Uterus (tissue), 4 donors: ENCODE measurements around the gene C14orf132. TPM values are rescaled to one million over a fixed set of nuclear protein-coding genes. Genes with fewer than 3 reads are reported as not detected.
A peak's percentile ranks its signal among the peaks of the same experiment; 100 is the strongest.

Source experiments
- DNase-seq, 2 donors: peaks; one replicate each; pipeline ENCODE4 v3.0.0-alpha.2; 2019 to 2020
- H3K27ac ChIP-seq, 2 donors: fragments of 200-600 bp; sonication (generic); 1 replicate in 1 of 2; 2 replicates in 1 of 2; pipeline ENCODE4 v1.5.1; 2016 to 2018
- H3K27me3 ChIP-seq, 2 donors: fragments of 200-600 bp; sonication (generic); one replicate each; pipeline ENCODE4 v1.5.1; 2018 to 2019; ENCODE audit warnings: control low read depth in 1 of 2
- H3K36me3 ChIP-seq, 2 donors: fragments of 200-600 bp; sonication (generic); one replicate each; pipeline ENCODE4 v1.5.1; 2019; ENCODE audit warnings: control low read depth in 1 of 2
- H3K4me1 ChIP-seq, 2 donors: fragments of 200-600 bp; sonication (generic); one replicate each; pipeline ENCODE4 v1.5.1; 2018 to 2019; ENCODE audit warnings: control low read depth in 1 of 2
- H3K4me3 ChIP-seq, 2 donors: fragments of 200-600 bp; sonication (generic); 1 replicate in 1 of 2; 2 replicates in 1 of 2; pipeline ENCODE4 v1.5.1; 2018 to 2019; ENCODE audit warnings: mild to moderate bottlenecking in 1 of 2
- H3K9me3 ChIP-seq, 2 donors: fragments of 200-600 bp; sonication (generic); one replicate each; pipeline ENCODE4 v1.5.1; 2019; ENCODE audit warnings: control low read depth in 1 of 2
- POLR2A ChIP-seq, 2 donors: fragments of 450-650 bp; IDR thresholded peaks; one replicate each; pipeline ENCODE4 v1.6.1; 2016; ENCODE audit warnings: antibody characterized with exemption in 2 of 2, mild to moderate bottlenecking in 1 of 2, moderate library complexity in 1 of 2
- intact Hi-C: fragments of 100-400 bp; cut with DNase I; formaldehyde crosslinking; loops from one replicate; pipeline ENCODE4 v1.15.1; 2023; ENCODE audit warnings: low total_unique reads
- total RNA-seq, 4 donors: library from RNA; depleted of rRNA in 3 of 4; stranded (reverse); fragments of >200 nt in 3 of 4; gene quantifications; one replicate each; pipeline versions ENCODE4 v1.1.0 to v1.2.4, GENCODE V29; 2014 to 2023
- TF ChIP-seq, protein P1 (sequence below), 4 experiments: fragments of 200-600 bp in 2 of 4; fragments of 450-650 bp in 2 of 4; sonication (generic) in 2 of 4; IDR thresholded peaks; one replicate each; pipeline ENCODE4 v1.5.1; 2016 to 2019; ENCODE audit warnings: antibody characterized with exemption in 4 of 4, mild to moderate bottlenecking in 2 of 4, moderate library complexity in 1 of 4
- donor health status: DM: yes; HTN: yes; CAD: no.

Gene C14orf132
- total RNA-seq: 10 to 100 TPM; 10.5 to 60.1 (median 16.0) TPM

DNA sequence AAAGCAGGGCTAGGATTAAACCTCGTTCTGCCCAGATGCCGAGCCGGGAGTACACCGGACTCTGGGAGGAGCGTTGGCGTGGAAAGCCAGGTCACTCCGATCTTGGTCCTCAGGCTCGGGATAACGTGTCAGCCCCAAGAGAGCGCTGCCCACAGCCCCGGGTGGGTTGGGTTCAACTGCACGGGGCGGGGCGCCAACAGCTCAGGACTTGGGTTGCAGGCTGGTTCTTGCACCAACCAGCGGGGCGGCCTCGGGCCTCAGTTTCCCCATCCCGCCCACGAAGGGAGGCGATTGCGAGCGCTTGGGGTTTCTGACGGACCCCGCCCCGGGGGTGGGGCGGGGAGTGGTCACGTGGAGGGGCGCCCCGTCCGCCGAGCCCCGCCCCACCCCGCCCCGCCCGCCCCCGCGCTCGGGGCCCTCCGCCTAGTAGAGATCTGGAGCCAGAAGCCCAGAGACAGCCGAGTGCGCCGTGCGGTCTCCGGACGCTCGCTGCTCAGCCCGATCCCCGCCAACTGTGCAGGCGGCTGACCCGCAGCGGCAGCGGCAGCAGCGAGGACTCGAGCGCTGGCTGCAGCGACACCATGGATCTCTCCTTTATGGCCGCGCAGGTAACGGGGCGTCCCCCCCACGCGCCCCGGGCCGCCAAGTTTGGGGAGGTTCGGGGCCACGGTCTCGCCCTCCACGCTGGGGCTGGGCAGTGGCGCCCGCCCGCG lies at the start of gene C14orf132:
Gene C14orf132, plus strand, starts transcription at position 443 of the 713 bp plus-strand sequence. Its CDS starts 139 bp downstream, at position 582.
- Histone ChIP-seq H3K9me3 (no peaks in the 10 kb centered on the region), H3K36me3 (no peaks in the 10 kb centered on the region), H3K4me3 (peak within 1 kb of the TSS; percentile 67 to 73), H3K27ac (peak within 1 kb of the TSS; percentile 79 to 84), H3K4me1 (peaks cover 0 to 18% of the 10 kb centered on the region in 2 donors), H3K27me3 (no peaks in the 10 kb centered on the region)
- TF ChIP-seq, protein P1, sequence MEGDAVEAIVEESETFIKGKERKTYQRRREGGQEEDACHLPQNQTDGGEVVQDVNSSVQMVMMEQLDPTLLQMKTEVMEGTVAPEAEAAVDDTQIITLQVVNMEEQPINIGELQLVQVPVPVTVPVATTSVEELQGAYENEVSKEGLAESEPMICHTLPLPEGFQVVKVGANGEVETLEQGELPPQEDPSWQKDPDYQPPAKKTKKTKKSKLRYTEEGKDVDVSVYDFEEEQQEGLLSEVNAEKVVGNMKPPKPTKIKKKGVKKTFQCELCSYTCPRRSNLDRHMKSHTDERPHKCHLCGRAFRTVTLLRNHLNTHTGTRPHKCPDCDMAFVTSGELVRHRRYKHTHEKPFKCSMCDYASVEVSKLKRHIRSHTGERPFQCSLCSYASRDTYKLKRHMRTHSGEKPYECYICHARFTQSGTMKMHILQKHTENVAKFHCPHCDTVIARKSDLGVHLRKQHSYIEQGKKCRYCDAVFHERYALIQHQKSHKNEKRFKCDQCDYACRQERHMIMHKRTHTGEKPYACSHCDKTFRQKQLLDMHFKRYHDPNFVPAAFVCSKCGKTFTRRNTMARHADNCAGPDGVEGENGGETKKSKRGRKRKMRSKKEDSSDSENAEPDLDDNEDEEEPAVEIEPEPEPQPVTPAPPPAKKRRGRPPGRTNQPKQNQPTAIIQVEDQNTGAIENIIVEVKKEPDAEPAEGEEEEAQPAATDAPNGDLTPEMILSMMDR (IDR thresholded peaks at IDR 0.05): no peak
- peak; percentile 62 to 81 for TF ChIP-seq POLR2A (IDR thresholded peaks at IDR 0.05)
- intact Hi-C loops: no loop called here
- peak; percentile 78 to 84 for DNase-seq

DNA sequence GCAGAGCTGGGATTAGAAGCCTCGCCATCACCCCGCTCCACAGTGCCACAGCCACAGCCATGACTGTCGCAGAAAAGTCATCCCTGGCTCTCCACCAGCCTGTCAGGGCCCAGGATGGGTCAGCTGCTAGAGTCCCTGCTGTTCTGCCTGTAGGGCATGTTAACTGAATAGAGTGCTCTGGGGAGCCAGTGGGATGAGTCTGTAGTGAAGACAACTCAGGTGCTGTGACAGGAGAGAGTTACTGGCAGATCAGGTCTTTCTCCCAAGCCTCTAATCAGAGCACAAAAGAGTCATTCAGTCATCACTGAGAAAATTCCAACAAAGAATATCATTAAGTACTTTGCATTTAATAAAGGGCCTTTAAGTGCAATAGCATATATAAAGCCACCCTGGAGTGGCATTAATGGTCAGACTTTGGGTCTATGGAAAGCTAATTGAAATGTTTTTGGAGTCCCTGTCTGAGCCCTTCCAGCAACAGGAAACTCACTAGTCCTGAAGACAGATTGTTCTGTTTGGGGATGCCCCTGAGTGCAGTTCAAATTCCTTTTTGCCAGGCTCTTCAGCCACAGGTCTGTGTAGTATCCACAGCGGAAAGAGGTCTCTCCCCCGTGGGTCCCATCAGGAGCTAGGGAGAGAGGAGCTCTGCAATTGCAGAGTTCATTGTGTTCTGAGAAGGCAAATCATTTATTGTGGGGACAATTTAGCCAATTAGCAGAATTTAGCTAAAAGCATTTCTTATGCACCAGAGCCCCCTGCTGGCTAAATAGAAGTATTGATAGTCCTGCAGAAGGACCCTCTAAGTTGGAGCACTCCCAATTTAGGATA lies 45.2 kb upstream of the C14orf132 start:
- Histone ChIP-seq H3K9me3 (peaks cover 0 to 4% of the 10 kb centered on the region in 2 donors), H3K36me3 (no peaks in the 10 kb centered on the region), H3K27ac (no peak overlapping the region), H3K4me3 (no peak overlapping the region), H3K4me1 (no peaks in the 10 kb centered on the region), H3K27me3 (no peaks in the 10 kb centered on the region)
- intact Hi-C loops: loop anchor here (5.0 kb wide), 1 partner anchor 437 kb away; no protein-coding TSS in a partner anchor
- TF ChIP-seq, protein P1 (IDR thresholded peaks at IDR 0.05): peak; percentile 59 to 87 (median 82)
- TF ChIP-seq POLR2A (IDR thresholded peaks at IDR 0.05): no peak
- peak; percentile 17 to 31 for DNase-seq

DNA sequence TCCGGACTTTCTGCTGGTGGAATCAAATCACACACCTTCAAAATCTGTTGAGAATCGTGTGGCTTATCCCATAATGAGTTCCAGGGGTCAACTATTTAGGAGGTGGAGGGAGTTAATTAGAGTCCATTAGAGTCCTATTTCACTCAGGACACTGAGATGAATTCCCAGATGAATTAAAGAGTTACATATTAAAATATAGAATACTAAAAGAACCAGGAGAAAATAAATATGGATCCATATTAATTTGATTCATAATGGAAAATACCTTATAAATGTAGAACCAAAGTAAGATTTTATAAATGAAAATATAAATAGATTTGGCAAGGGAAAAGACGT lies 44.6 kb upstream of the C14orf132 start:
- H3K36me3 ChIP-seq: no peaks in the 10 kb centered on the region
- no peak overlapping the region for H3K4me3 ChIP-seq
- H3K4me1 ChIP-seq: no peaks in the 10 kb centered on the region
- H3K9me3 ChIP-seq: peaks cover 0 to 4% of the 10 kb centered on the region in 2 donors
- no peak for DNase-seq
- no peak for TF ChIP-seq POLR2A (IDR thresholded peaks at IDR 0.05)
- TF ChIP-seq, protein P1 (IDR thresholded peaks at IDR 0.05): no peak
- no peak overlapping the region for H3K27ac ChIP-seq
- intact Hi-C loops: loop anchor here (5.0 kb wide), 1 partner anchor 437 kb away; no protein-coding TSS in a partner anchor
- H3K27me3 ChIP-seq: no peaks in the 10 kb centered on the region

DNA sequence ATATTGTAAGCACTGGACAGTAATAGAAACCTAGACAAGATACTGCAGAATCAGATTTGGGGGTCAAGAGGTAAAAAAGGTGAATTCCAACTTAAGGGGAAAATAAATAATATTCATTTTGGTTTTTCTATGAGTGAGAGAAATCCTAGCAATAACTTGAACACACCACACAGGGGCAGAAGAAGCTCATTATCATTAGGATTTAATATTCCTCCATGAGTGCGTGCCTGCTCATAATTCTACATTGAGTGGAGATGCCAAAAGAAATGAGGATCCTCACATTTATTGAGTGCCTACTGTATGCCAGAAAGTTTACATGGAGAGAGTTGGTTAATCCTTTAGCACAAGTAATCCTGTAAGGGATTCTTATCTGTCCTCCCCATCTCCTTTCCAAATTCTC lies 40.5 kb upstream of the C14orf132 start:
- Histone ChIP-seq H3K27ac (no peak overlapping the region), H3K27me3 (no peaks in the 10 kb centered on the region), H3K36me3 (no peaks in the 10 kb centered on the region), H3K9me3 (no peaks in the 10 kb centered on the region), H3K4me3 (no peak overlapping the region), H3K4me1 (no peaks in the 10 kb centered on the region)
- TF ChIP-seq POLR2A (IDR thresholded peaks at IDR 0.05): no peak
- TF ChIP-seq, protein P1 (IDR thresholded peaks at IDR 0.05): peak; percentile 34 to 63 (median 58)
- DNase-seq: no peak
- intact Hi-C loops: no loop called here
